NCI-H1092 treated with DMSO at 0.1 percent for 48 hours (cell line): ENCODE measurements around the gene GPX8.

ENCODE experiments used
- DNase-seq: peaks from one replicate; lab custom pipeline; 2025; lab: John Stamatoyannopoulos, UW

The GPX8 gene

GRCh38 chr5:55172937-55173686 lies 13.1 kb downstream of the GPX8 start, which contains the start of gene CDC20B:
Gene CDC20B, minus strand, starts transcription at chr5:55173177. Its CDS starts 177 bp downstream, at chr5:55173000.
- peak; percentile 67 for DNase-seq

DNA sequence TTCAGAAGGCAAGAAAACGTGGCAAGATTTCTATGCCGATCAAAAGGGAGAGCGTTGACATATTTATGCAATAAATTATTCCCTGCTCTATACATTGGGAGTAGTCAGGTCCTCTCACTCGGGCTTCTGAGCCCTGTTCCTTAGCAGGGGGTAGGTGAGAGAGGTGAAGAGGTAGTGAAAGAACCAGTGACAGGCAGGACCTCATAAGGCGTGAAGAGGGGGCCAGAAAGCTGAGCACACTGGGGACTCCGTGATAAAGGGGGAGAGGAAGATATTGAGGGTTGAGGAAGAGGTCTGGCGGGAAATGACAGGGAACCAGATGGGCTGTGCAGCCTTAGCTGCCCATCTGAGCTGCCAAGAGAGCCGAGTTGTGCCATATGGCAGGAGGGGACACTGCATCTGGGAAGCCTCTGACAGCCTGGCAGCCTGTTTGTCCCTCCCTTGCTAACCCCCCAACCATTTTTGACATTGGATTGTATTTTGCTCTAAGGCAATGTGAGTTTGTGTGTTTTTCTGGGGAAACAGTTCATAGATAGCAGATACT lies 13.8 kb downstream of the GPX8 start:
- no peak for DNase-seq

DNA sequence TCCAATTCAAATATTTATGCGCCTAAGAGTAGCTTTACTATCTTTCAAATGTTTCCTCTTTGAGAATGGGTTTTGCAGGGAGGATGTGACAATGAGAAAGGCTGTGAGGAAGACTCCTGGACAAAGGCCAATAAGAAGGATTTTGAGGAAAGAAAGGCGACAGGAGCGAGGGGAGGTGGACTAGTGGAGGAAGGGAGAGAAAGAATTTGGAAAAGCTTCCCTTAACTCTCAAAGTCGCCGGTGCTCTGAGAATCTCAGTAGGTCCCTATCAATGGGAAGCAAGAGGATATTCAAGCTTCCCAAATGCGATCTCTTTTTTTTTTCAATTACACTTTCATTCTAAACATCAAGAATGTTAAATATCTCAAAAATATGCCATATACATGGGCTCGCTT lies 15.8 kb downstream of the GPX8 start:
- DNase-seq: no peak

DNA sequence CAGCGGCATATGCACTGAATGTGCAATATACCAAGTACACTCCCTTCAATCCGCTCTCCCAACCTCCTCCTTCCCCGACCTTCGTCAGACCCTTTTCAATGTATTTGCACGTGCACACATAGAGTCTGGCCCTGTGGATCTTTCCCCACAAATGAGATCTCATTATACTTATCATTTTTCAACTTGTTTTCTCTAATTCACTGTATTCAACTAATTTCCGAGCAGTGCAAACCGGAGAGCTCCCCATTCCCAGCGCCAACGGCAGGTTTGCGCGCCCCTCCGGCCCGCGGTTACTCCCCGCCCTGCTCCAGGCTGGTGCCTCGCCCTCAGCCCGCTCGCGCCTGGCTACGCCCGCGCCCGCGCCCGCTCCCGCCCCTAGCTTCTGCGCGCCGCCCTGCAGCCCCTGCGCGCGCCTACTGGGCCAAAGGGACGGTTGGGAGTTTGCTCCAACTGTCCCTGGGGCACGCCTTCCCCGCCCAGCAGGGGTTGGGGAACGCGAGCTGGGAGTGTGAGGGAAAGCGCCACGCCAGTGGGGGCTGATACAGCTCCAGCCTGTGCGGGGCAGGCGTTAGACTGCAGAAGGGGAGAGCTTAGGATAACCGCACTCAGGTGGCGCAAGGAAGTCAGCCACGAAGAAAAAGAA lies 16.3 kb downstream of the GPX8 start:
- peak; percentile 34 for DNase-seq

GRCh38 chr5:55177078-55177477 lies 17.1 kb downstream of the GPX8 start:
- DNase-seq: no peak

DNA sequence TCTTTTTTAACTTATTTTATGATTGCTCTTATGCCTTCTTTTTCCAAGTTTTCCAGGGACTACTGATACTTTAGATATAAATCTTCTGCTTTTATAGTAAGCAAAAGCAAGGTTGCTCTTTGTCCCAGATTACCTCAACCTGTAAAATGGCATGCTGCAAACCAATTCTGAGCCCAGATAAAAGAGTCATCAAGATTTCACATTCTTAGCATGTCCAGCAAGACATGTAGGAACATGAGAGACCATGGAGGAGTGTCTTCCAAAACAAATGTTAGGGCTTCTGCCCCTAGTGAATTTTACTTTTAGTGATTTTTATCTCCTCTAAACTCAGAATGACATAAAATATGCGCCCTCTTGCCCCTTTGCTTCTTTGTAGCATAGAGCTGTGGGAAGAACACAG lies 20.0 kb downstream of the GPX8 start:
- DNase-seq: no peak

- peak; percentile 35 for DNase-seq
Measured at GRCh38 chr5:55187370-55187769, 27.4 kb downstream of the GPX8 start.

- DNase-seq: peak; percentile 70
Measured at GRCh38 chr5:55188656-55189540, 28.9 kb downstream of the GPX8 start.

- no peak for DNase-seq
Measured at GRCh38 chr5:55191165-55191564, 31.2 kb downstream of the GPX8 start.

- no peak for DNase-seq
Measured at GRCh38 chr5:55205001-55205400, 45.0 kb downstream of the GPX8 start.

GRCh38 chr5:55211184-55211874 lies 51.4 kb downstream of the GPX8 start:
- DNase-seq: no peak
